Suprapubic skin (tissue), 4 donors: Measurements from ENCODE around the gene CADM1. TPM values are rescaled to one million over a fixed set of nuclear protein-coding genes. Genes with fewer than 3 reads are reported as not detected.

Experiments
- DNase-seq, 2 donors: peaks; one replicate each; pipeline ENCODE4 v3.0.0-alpha.2; 2019; ENCODE audit warnings: low spot score in 2 of 2
- H3K27ac ChIP-seq: fragments of 200-600 bp; sonication (generic); one replicate; pipeline ENCODE4 v1.5.1; 2019
- H3K27me3 ChIP-seq: fragments of 200-600 bp; sonication (generic); one replicate; pipeline ENCODE4 v1.5.1; 2019
- H3K36me3 ChIP-seq: fragments of 200-600 bp; sonication (generic); one replicate; pipeline ENCODE4 v1.5.1; 2019
- H3K4me1 ChIP-seq: fragments of 200-600 bp; sonication (generic); one replicate; pipeline ENCODE4 v1.5.1; 2019
- H3K4me3 ChIP-seq: fragments of 200-600 bp; sonication (generic); one replicate; pipeline ENCODE4 v1.5.1; 2019; ENCODE audit warnings: mild to moderate bottlenecking
- H3K9me3 ChIP-seq: fragments of 200-600 bp; sonication (generic); one replicate; pipeline ENCODE4 v1.5.1; 2019
- EP300 ChIP-seq: sonication (generic); formaldehyde crosslinking; IDR thresholded peaks from one replicate; pipeline ENCODE4 v1.6.1; 2017; ENCODE audit warnings: antibody characterized with exemption
- POLR2A ChIP-seq, 2 donors: fragments of 450-650 bp; IDR thresholded peaks; one replicate each; pipeline ENCODE4 v1.6.1; 2017; ENCODE audit warnings: antibody characterized with exemption in 2 of 2, mild to moderate bottlenecking in 2 of 2, moderate library complexity in 2 of 2
- POLR2AphosphoS5 ChIP-seq, 3 donors: sonication (generic); formaldehyde crosslinking; IDR thresholded peaks; one replicate each; pipeline ENCODE4 v1.6.1; 2017; ENCODE audit warnings: antibody characterized with exemption in 3 of 3
- WGBS: methylation state at CpG from one replicate; pipeline ENCODE4 v1.1.5; 2018; 5-methylcytosine and 5-hydroxymethylcytosine counted together
- total RNA-seq, 4 donors: library from RNA; depleted of rRNA; stranded (reverse); fragments of >200 nt; gene quantifications; one replicate each; pipeline ENCODE4 v1.1.0, GENCODE V29; 2016
- TF ChIP-seq, protein P1 (sequence below), 2 donors: fragments of 200-600 bp in 1 of 2; fragments of 450-650 bp in 1 of 2; sonication (generic) in 1 of 2; IDR thresholded peaks; one replicate each; pipeline ENCODE4 v1.5.1; 2016 to 2019; ENCODE audit warnings: antibody characterized with exemption in 2 of 2, mild to moderate bottlenecking in 1 of 2, moderate library complexity in 1 of 2

CADM1 gene
- total RNA-seq, 4 donors from 2014 or later = 13.3 to 26.2 (median 15.3) TPM

DNA sequence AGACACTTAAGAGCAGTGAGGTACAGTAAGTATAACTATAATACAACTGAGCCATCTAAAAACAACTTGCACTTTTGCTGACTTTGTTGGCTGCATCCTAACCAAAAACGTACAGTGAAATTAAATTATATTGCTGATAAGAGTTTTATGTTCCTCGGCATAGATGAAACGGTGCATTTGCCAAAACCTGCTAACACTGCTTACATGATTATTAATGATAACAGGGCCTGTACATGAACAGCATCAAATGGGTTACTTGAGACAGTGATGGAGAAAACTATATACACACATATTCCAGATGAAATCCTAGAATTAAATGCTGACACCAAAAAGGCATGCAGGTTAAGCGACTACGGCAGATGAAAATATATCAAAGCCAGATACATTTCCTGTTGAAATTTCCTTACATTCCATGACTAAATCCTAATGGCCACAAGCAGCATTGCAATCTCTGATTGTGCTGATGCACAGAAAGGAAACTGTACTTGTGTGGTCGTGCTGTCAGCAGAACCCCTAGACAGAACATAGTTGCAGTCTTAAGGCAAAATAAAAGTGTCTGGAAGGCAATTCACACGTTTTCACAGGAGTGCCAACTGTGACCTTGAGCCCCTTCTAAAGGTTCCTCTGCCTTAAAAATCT is 143.9 kb downstream of the CADM1 start:
- no peaks in the 10 kb centered on the region for H3K4me1 ChIP-seq
- 55% methylated on average over 7 of the region's 7 CpGs for WGBS
- no peaks in the 10 kb centered on the region for H3K27me3 ChIP-seq
- no peaks in the 10 kb centered on the region for H3K9me3 ChIP-seq
- no peak overlapping the region for H3K4me3 ChIP-seq
- H3K36me3 ChIP-seq = no peaks in the 10 kb centered on the region
- H3K27ac ChIP-seq = no peak overlapping the region
- DNase-seq = no peak
- TF ChIP-seq, protein P1, sequence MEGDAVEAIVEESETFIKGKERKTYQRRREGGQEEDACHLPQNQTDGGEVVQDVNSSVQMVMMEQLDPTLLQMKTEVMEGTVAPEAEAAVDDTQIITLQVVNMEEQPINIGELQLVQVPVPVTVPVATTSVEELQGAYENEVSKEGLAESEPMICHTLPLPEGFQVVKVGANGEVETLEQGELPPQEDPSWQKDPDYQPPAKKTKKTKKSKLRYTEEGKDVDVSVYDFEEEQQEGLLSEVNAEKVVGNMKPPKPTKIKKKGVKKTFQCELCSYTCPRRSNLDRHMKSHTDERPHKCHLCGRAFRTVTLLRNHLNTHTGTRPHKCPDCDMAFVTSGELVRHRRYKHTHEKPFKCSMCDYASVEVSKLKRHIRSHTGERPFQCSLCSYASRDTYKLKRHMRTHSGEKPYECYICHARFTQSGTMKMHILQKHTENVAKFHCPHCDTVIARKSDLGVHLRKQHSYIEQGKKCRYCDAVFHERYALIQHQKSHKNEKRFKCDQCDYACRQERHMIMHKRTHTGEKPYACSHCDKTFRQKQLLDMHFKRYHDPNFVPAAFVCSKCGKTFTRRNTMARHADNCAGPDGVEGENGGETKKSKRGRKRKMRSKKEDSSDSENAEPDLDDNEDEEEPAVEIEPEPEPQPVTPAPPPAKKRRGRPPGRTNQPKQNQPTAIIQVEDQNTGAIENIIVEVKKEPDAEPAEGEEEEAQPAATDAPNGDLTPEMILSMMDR (IDR thresholded peaks at IDR 0.05) = no peak
- TF ChIP-seq EP300 = no peak
- TF ChIP-seq POLR2A (IDR thresholded peaks at IDR 0.05) = no peak
- TF ChIP-seq POLR2AphosphoS5 (IDR thresholded peaks at IDR 0.05) = no peak

- WGBS = 32% methylated on average over 5 of the region's 5 CpGs
Measured at GRCh38 chr11:115357066-115357465, 147.1 kb downstream of the CADM1 start.

GRCh38 chr11:115352805-115353485 is 151.3 kb downstream of the CADM1 start:
- H3K27me3 ChIP-seq = no peaks in the 10 kb centered on the region
- TF ChIP-seq POLR2A (IDR thresholded peaks at IDR 0.05) (no peak), EP300 (no peak), POLR2AphosphoS5 (IDR thresholded peaks at IDR 0.05) (no peak)
- TF ChIP-seq, protein P1 (IDR thresholded peaks at IDR 0.05) = no peak
- no peak overlapping the region for H3K4me3 ChIP-seq

More at GRCh38 chr11:115357066-115357465, 147.1 kb downstream of the CADM1 start:
- Histone ChIP-seq H3K4me3 (no peak overlapping the region), H3K27me3 (no peaks in the 10 kb centered on the region), H3K9me3 (no peaks in the 10 kb centered on the region), H3K27ac (no peak overlapping the region), H3K36me3 (no peaks in the 10 kb centered on the region), H3K4me1 (no peaks in the 10 kb centered on the region)
- TF ChIP-seq, protein P1 (IDR thresholded peaks at IDR 0.05) = no peak
- TF ChIP-seq POLR2AphosphoS5 (IDR thresholded peaks at IDR 0.05) (no peak), POLR2A (IDR thresholded peaks at IDR 0.05) (no peak), EP300 (no peak)
- DNase-seq = no peak

DNA sequence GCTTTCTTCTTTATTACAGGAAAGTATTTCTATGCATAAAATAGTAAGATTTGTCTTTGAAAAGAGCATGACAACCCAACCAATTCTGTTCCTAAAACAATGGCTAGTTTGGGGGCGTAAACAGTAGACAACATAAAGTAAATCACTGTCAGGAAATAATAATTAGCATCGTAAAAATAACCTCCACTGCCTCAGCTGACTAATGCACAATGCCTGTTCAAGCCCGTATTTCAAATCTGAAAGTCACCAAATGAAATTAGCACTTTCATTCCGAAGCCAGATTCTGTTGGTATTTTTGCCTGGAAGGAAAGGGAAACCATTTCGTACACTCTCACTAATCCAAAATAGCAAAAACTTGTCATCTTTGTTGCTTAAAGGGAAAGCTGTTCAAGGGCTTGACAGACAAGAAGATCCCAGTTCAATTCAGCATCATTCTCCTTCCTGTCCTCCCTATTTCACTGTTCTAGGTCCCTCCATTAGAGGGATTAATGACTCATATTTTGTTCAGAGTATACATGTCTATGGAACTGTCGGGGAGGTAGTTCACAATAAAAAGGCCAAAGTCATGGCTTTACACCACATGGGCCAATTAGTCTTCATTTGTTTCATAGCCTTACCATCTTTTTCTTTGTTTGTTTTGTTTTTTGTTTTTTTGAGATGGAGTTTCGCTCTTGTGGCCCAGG is 154.7 kb downstream of the CADM1 start:
- H3K27me3 ChIP-seq = no peaks in the 10 kb centered on the region
- no peak for DNase-seq
- H3K27ac ChIP-seq = no peak overlapping the region
- TF ChIP-seq POLR2AphosphoS5 (IDR thresholded peaks at IDR 0.05) (no peak), POLR2A (IDR thresholded peaks at IDR 0.05) (no peak), EP300 (no peak)
- TF ChIP-seq, protein P1 (IDR thresholded peaks at IDR 0.05) = no peak
- no peaks in the 10 kb centered on the region for H3K9me3 ChIP-seq
- 51% methylated on average over 7 of the region's 7 CpGs for WGBS
- no peaks in the 10 kb centered on the region for H3K36me3 ChIP-seq
- H3K4me3 ChIP-seq = no peak overlapping the region
- no peaks in the 10 kb centered on the region for H3K4me1 ChIP-seq

More at GRCh38 chr11:115352805-115353485, 151.3 kb downstream of the CADM1 start:
- H3K4me1 ChIP-seq = no peaks in the 10 kb centered on the region
- no peak overlapping the region for H3K27ac ChIP-seq
- DNase-seq = no peak
- WGBS = 88% methylated on average over 6 of the region's 6 CpGs
- H3K36me3 ChIP-seq = no peaks in the 10 kb centered on the region
- H3K9me3 ChIP-seq = no peaks in the 10 kb centered on the region

DNA sequence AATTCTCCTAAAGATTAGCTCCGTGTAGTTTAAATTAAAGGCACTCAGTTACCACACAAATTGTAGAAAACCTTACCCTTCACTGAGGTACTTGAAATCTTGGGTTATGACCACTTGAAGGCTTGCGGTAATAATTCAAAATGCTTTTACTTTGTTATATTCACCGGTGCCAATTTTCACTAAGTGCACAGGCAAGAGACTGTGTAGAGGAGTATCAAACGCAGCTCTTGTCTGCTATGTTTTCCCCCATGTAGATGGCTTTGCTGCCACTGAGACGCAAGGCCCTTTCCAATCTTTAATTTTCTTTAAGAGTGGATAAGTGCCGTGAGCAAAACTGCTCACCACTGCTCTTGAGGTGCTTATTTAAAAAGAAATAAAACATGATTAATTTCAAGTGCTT is 155.8 kb downstream of the CADM1 start:
- no peak for TF ChIP-seq POLR2A (IDR thresholded peaks at IDR 0.05)
- TF ChIP-seq EP300 = no peak
- no peak for TF ChIP-seq POLR2AphosphoS5 (IDR thresholded peaks at IDR 0.05)
- TF ChIP-seq, protein P1 (IDR thresholded peaks at IDR 0.05) = no peak
- Histone ChIP-seq H3K36me3 (no peaks in the 10 kb centered on the region), H3K4me1 (no peaks in the 10 kb centered on the region), H3K9me3 (no peaks in the 10 kb centered on the region), H3K4me3 (no peak overlapping the region), H3K27me3 (no peaks in the 10 kb centered on the region), H3K27ac (no peak overlapping the region)
- 94% methylated on average over 6 of the region's 6 CpGs for WGBS
- no peak for DNase-seq
